Parathyroid adenoma (tissue), 2 donors: ENCODE data around the gene MTA1.

Experiments used
- H2AFZ ChIP-seq: fragments of 300-600 bp; sonication (generic); one replicate; pipeline ENCODE4 v1.7.0; 2017; ENCODE audit warnings: antibody characterized with exemption, mild to moderate bottlenecking
- H3K27ac ChIP-seq: fragments of 300-600 bp; sonication (generic); one replicate; pipeline ENCODE4 v1.7.0; 2017
- H3K27me3 ChIP-seq: fragments of 300-600 bp; sonication (generic); one replicate; pipeline ENCODE4 v1.7.0; 2017; ENCODE audit warnings: low read length; ENCODE audit not compliant: control insufficient read depth, insufficient read depth
- H3K36me3 ChIP-seq: fragments of 300-600 bp; sonication (generic); one replicate; pipeline ENCODE4 v1.7.0; 2017; ENCODE audit warnings: low read length; ENCODE audit not compliant: control insufficient read depth, insufficient read depth
- H3K4me1 ChIP-seq: fragments of 300-600 bp; sonication (generic); one replicate; pipeline ENCODE4 v1.7.0; 2017; ENCODE audit warnings: control low read depth
- H3K4me2 ChIP-seq: fragments of 300-600 bp; sonication (generic); one replicate; pipeline ENCODE4 v1.7.0; 2017; ENCODE audit warnings: low read length
- H3K4me3 ChIP-seq: fragments of 300-600 bp; sonication (generic); one replicate; pipeline ENCODE4 v1.7.0; 2017; ENCODE audit warnings: low read depth, low read length
- H3K79me2 ChIP-seq: fragments of 300-600 bp; sonication (generic); one replicate; pipeline ENCODE4 v1.7.0; 2017; ENCODE audit warnings: control low read depth
- H3K9ac ChIP-seq: fragments of 300-600 bp; sonication (generic); one replicate; pipeline ENCODE4 v1.7.0; 2017; ENCODE audit warnings: mild to moderate bottlenecking
- H3K9me3 ChIP-seq: fragments of 300-600 bp; sonication (generic); one replicate; pipeline ENCODE4 v1.7.0; 2017; ENCODE audit warnings: low read length; ENCODE audit not compliant: control insufficient read depth
- TF ChIP-seq, protein P1 (sequence below): fragments of 300-600 bp; sonication (generic); IDR thresholded peaks from one replicate; pipeline ENCODE4 v1.7.0; 2017; ENCODE audit warnings: antibody characterized with exemption, mild to moderate bottlenecking
- donor health status: primary hyperparathyroidism.

Gene MTA1

DNA sequence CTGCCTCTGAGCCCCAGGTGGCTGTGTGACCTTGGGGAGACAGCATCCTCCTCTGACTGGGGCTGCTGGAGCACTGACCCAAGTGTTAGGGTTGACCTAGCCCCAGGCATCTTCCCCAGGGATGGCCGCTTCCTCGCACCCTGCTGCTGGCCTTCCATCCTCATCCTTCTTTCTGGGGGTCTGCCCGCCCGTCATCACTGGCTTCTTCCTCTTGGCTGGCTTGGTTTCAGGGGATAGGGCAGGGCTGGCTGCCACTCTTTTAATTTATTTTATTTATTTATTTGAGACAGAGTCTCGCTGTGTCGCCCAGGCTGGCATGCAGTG lies 74.9 kb downstream of the MTA1 start:
- Histone ChIP-seq H3K27ac (no peak overlapping the region), H3K4me3 (no peak overlapping the region), H3K79me2 (no peaks in the 10 kb centered on the region), H3K36me3 (no peaks in the 10 kb centered on the region), H3K9ac (no peak overlapping the region), H3K4me1 (peaks cover under 1% of the 10 kb centered on the region), H3K4me2 (no peak overlapping the region), H3K9me3 (no peaks in the 10 kb centered on the region), H2AFZ (no peak overlapping the region), H3K27me3 (no peaks in the 10 kb centered on the region)
- TF ChIP-seq, protein P1, sequence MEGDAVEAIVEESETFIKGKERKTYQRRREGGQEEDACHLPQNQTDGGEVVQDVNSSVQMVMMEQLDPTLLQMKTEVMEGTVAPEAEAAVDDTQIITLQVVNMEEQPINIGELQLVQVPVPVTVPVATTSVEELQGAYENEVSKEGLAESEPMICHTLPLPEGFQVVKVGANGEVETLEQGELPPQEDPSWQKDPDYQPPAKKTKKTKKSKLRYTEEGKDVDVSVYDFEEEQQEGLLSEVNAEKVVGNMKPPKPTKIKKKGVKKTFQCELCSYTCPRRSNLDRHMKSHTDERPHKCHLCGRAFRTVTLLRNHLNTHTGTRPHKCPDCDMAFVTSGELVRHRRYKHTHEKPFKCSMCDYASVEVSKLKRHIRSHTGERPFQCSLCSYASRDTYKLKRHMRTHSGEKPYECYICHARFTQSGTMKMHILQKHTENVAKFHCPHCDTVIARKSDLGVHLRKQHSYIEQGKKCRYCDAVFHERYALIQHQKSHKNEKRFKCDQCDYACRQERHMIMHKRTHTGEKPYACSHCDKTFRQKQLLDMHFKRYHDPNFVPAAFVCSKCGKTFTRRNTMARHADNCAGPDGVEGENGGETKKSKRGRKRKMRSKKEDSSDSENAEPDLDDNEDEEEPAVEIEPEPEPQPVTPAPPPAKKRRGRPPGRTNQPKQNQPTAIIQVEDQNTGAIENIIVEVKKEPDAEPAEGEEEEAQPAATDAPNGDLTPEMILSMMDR = no peak

DNA sequence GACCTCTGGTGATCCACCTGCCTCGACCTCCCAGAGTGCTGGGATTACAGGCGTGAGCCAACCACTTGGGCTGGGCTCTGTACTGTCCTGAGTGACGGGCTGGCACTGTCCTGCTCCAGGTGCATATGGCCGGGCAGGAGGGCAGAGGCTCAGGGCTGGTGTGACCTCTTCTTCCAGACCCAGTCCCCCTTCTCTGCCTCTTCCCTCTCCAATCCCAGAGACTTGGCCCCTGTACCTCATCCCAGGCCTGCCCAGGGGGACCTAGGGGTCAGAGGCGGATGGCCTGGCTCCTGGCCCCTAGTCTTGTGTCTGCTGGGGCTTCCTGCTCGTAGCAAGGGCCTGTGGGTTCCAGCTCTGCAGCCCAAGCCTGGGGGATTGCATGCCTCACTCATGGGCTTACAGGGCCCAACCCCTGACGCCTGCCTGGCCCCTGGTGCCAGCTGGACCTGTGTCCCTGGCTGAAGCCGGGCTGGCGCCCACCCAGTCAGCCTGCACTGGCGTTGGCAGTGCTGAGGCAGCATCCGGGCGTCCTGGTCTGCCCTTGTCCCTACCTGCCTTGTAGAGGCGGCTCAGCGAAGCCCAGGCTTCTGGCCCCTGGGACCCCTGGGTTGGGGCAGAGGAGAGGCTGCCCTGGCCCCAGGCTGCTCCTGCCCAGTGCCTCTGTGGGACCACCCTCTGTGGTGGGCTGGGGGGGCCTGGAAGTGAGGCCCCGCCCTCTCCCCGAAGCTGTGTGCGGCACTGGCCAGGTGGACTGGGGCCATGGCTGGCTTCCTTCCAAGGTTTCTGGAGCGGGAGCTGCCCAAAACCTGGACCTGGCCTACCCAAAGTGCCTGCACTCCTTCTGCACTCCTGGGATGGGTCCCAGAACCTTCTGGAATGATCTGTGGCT lies 75.7 kb downstream of the MTA1 start:
- Histone ChIP-seq H3K9me3 (no peaks in the 10 kb centered on the region), H3K27me3 (no peaks in the 10 kb centered on the region), H3K36me3 (no peaks in the 10 kb centered on the region), H3K4me2 (no peak overlapping the region), H3K4me1 (no peaks in the 10 kb centered on the region), H3K79me2 (no peaks in the 10 kb centered on the region), H3K27ac (no peak overlapping the region), H3K9ac (no peak overlapping the region), H3K4me3 (no peak overlapping the region), H2AFZ (no peak overlapping the region)
- TF ChIP-seq, protein P1 = no peak

DNA sequence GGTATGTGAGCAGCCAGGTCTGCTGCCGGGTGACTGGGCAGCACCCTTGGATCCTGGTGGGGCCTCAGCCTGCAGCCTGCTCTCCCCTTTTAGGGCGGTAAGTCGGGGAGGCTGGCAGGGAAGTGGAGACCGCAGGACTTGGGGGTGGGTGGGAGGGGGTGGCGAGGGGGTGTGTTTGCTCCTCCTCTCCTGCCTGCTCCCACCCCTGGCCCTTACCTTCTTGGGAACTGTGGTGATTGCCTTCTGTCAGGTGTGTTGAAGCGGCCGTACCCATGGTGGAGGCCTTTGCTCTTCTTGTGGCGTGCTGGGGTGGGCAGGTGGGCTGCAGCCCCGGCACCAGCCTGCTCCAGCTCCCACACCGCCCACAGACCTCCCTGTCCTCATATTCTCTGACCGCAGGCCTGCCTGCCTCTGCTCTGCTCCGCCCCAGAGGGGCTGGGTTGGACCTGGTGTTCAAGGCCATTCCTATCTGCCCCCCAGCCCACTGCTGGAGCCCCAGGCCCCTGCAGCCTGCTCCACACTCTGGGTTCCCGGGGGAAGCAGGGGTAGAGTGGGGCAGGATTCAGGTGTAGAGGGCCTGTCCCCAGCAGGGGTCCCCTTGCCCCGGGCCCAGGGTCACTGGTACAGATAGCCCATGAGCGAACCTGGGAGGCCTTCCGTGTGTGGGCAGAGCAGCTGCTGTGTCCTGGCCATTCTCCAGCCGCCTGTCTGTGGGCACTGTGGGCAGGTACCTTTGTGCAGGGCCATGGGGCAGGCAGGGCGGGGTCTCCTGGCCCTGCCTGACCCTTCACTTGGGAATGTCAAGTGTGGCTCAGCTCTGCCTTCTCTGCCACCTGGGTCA lies 76.6 kb downstream of the MTA1 start:
- H3K4me3 ChIP-seq = no peak overlapping the region
- no peaks in the 10 kb centered on the region for H3K4me1 ChIP-seq
- no peaks in the 10 kb centered on the region for H3K79me2 ChIP-seq
- no peak overlapping the region for H3K27ac ChIP-seq
- H3K4me2 ChIP-seq = no peak overlapping the region
- TF ChIP-seq, protein P1 = no peak
- no peak overlapping the region for H3K9ac ChIP-seq
- H3K36me3 ChIP-seq = no peaks in the 10 kb centered on the region
- no peaks in the 10 kb centered on the region for H3K9me3 ChIP-seq
- no peak overlapping the region for H2AFZ ChIP-seq
- no peaks in the 10 kb centered on the region for H3K27me3 ChIP-seq

DNA sequence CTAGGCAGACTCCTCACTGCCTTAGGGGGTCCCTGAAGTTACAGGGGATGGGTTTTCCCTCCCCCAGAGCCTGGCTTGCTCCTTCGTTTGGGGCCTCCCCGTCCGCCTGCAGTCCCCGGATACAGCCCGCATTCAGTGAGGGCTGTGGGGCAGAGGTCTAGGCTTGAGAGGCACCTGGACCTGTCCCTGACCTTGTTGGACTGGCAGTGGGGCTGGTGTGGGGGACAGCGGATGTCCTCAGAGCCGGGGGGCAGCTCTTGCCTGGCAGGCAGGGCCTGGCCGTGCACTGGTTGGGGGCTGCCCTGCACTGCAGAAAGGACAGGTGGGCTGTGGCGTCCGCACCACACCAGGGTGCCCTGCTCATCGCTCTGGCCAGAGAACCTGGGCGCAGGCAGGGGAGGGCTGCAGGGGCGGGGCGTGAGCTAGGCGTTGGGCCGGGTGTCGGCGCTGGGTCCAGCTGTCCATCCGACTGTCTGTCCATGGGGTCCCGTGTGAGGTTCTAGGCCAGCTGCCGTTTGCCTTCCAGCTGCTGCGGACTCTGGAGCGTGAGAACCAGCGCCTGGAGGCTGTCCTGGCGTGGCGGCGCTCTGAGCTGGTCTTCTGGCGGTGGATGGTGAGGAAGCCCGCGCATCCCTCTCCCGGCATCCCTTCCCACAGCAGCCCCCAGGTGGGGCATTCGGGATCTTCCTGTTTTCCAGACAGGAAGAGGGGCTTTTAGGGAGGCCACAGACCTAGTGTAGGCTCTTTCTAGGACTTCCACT lies 77.4 kb downstream of the MTA1 start:
- Histone ChIP-seq H3K9me3 (no peaks in the 10 kb centered on the region), H3K4me2 (no peak overlapping the region), H3K27me3 (no peaks in the 10 kb centered on the region), H3K4me3 (no peak overlapping the region), H2AFZ (no peak overlapping the region), H3K4me1 (no peaks in the 10 kb centered on the region), H3K9ac (no peak overlapping the region), H3K79me2 (no peaks in the 10 kb centered on the region), H3K27ac (no peak overlapping the region), H3K36me3 (no peaks in the 10 kb centered on the region)
- TF ChIP-seq, protein P1 = no peak
